Prostate gland (tissue), 2 donors: ENCODE results near the gene PEX11B.

ENCODE experiments used
- POLR2AphosphoS5 ChIP-seq: sonication (generic); formaldehyde crosslinking; IDR thresholded peaks from one replicate; pipeline ENCODE4 v1.6.1; 2017; ENCODE audit warnings: antibody characterized with exemption
- TF ChIP-seq, protein P1 (sequence below), 4 experiments: fragments of 200-600 bp in 2 of 4; fragments of 450-650 bp in 2 of 4; sonication (generic) in 2 of 4; IDR thresholded peaks; 1 replicate in 3 of 4; 2 replicates in 1 of 4; pipeline ENCODE4 v1.5.1; 2016 to 2019; ENCODE audit warnings: antibody characterized with exemption in 4 of 4, mild to moderate bottlenecking in 2 of 4, moderate library complexity in 2 of 4

DNA sequence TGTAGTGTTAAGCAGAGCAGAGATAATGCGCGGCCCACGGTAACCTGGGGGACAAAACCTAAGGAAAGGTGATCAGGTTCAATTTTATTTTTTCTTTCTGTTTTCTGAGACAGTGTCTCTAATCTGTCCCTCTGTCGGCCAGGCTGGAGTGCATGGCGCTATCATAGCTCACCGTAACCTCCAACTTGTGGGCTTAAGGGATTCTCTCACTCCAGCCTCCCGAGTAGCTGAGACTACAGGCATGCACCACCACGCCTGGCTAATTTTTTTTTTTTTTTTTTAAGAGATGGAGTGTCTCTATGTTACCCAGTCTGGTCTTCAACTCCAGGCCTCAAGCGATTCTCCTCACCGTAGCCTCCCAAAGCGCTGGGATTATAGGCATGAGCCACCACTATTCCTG lies 32.1 kb downstream of the PEX11B start:
- TF ChIP-seq, protein P1, sequence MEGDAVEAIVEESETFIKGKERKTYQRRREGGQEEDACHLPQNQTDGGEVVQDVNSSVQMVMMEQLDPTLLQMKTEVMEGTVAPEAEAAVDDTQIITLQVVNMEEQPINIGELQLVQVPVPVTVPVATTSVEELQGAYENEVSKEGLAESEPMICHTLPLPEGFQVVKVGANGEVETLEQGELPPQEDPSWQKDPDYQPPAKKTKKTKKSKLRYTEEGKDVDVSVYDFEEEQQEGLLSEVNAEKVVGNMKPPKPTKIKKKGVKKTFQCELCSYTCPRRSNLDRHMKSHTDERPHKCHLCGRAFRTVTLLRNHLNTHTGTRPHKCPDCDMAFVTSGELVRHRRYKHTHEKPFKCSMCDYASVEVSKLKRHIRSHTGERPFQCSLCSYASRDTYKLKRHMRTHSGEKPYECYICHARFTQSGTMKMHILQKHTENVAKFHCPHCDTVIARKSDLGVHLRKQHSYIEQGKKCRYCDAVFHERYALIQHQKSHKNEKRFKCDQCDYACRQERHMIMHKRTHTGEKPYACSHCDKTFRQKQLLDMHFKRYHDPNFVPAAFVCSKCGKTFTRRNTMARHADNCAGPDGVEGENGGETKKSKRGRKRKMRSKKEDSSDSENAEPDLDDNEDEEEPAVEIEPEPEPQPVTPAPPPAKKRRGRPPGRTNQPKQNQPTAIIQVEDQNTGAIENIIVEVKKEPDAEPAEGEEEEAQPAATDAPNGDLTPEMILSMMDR (IDR thresholded peaks at IDR 0.05), result no peak
- no peak for TF ChIP-seq POLR2AphosphoS5
